Left lung (tissue), 10 donors: ENCODE measurements around the gene GLMP. TPM values are rescaled to one million over a fixed set of nuclear protein-coding genes. Genes with fewer than 3 reads are reported as not detected.

Experiments
- ATAC-seq: fragments of 200-7000 bp; cut with Tn5 transposase; one replicate; pipeline ENCODE4 v1.9.1; 2020; ENCODE audit warnings: moderate library complexity
- DNase-seq, 4 donors: peaks; one replicate each; pipeline ENCODE4 v3.0.0-alpha.2; 2013 to 2020
- H3K27ac ChIP-seq, 2 donors: fragments of 200-600 bp; sonication (generic) in 1 of 2; one replicate each; pipeline versions ENCODE4 v1.5.0 to v1.8.0; 2020 to 2021
- H3K27me3 ChIP-seq, 2 donors: fragments of 200-600 bp; sonication (generic) in 1 of 2; one replicate each; pipeline versions ENCODE4 v1.5.0 to v1.8.0; 2020 to 2021
- H3K36me3 ChIP-seq, 2 donors: fragments of 200-600 bp; sonication (generic) in 1 of 2; one replicate each; pipeline versions ENCODE4 v1.5.0 to v1.8.0; 2020 to 2021
- H3K4me1 ChIP-seq, 2 donors: fragments of 200-600 bp; one replicate each; pipeline ENCODE4 v1.8.0; 2021
- H3K4me3 ChIP-seq, 2 donors: fragments of 200-600 bp; sonication (generic) in 1 of 2; one replicate each; pipeline versions ENCODE4 v1.5.0 to v1.8.0; 2020 to 2021; ENCODE audit warnings: mild to moderate bottlenecking in 1 of 2
- H3K9me3 ChIP-seq, 2 donors: fragments of 200-600 bp; sonication (generic) in 1 of 2; one replicate each; pipeline versions ENCODE4 v1.5.0 to v1.8.0; 2020 to 2021
- intact Hi-C, 2 donors: fragments of 100-400 bp; cut with DNase I; formaldehyde crosslinking; loops; one replicate each; pipeline versions ENCODE4 v1.11.2 to v1.14.2; 2022
- polyA plus RNA-seq, 6 donors: library from polyadenylated mRNA; unstranded; fragments of 120-200 nt; gene quantifications; one replicate each; pipeline ENCODE4 v1.2.1, GENCODE V29; 2013; ENCODE audit not compliant: insufficient read length in 6 of 6
- total RNA-seq, 2 donors: library from RNA; stranded (reverse); fragmentation: NEBNext Ultra II Directional; extraction: Animal tissue kit (Norgen Biotek cat#: 25700); gene quantifications; one replicate each; pipeline ENCODE4 v1.2.1, GENCODE V29; 2021
- TF ChIP-seq, protein P1 (sequence below), 2 donors: fragments of 200-600 bp; sonication (generic) in 1 of 2; IDR thresholded peaks; one replicate each; pipeline versions ENCODE4 v1.5.0 to v1.8.0; 2021; ENCODE audit warnings: antibody characterized with exemption in 2 of 2
- donor health status: DM: no; HTN: yes; CAD: no.
- donor health status: DM: no; HTN: no; CAD: no.

GLMP gene
- total and polyA plus RNA-seq, 8 donors = 37.5 to 101 (median 40.1) TPM

DNA sequence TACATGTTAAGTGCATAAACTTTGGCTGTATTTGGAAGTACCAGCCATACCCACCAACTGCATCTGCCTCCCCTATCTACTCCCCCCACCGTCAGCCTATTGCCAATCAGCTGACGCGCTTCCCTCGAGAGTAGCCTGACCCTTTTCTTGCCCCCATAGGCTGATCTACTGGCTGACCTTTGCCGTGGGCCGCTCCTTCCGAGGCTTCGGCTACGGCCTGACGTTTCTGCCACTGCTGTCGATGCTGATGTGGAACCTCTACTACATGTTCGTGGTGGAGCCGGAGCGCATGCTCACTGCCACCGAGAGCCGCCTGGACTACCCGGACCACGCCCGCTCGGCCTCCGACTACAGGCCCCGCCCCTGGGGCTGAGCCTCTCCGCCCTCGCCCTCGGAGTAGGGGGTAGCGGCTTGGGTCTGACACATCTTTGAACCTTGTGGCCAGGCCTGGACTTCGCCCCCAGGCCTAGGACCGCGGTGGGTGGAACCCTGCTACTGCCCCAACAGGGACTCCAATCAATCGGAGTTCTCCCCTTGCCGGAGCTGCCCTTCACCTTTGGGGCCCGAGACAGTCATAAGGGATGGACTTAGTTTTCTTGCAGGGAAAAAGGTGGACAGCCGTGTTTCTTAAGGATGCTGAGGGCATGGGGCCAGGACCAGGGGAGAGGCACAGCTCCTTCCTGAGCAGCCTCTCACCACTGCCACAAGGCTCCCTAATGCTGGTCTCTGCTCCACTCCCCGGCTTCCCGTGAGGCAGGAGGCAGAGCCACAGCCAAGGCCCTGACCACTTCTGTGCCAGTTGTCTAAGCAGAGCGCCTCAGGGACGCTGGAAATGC lies 4.0 kb downstream of the GLMP start:
- peak; percentile 97 for ATAC-seq
- H3K27ac ChIP-seq = peak overlapping the region; percentile 48 to 82
- DNase-seq = peak; percentile 58 to 96 (median 88)
- H3K4me3 ChIP-seq = peak overlapping the region; percentile 29 to 36
- TF ChIP-seq, protein P1, sequence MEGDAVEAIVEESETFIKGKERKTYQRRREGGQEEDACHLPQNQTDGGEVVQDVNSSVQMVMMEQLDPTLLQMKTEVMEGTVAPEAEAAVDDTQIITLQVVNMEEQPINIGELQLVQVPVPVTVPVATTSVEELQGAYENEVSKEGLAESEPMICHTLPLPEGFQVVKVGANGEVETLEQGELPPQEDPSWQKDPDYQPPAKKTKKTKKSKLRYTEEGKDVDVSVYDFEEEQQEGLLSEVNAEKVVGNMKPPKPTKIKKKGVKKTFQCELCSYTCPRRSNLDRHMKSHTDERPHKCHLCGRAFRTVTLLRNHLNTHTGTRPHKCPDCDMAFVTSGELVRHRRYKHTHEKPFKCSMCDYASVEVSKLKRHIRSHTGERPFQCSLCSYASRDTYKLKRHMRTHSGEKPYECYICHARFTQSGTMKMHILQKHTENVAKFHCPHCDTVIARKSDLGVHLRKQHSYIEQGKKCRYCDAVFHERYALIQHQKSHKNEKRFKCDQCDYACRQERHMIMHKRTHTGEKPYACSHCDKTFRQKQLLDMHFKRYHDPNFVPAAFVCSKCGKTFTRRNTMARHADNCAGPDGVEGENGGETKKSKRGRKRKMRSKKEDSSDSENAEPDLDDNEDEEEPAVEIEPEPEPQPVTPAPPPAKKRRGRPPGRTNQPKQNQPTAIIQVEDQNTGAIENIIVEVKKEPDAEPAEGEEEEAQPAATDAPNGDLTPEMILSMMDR (IDR thresholded peaks at IDR 0.05) = no peak
- peaks cover 15 to 36% of the 10 kb centered on the region in 2 donors for H3K4me1 ChIP-seq
- H3K27me3 ChIP-seq = no peaks in the 10 kb centered on the region
- H3K36me3 ChIP-seq = peaks cover 0 to 21% of the 10 kb centered on the region in 2 donors
- intact Hi-C loops = no loop called here
- H3K9me3 ChIP-seq = no peaks in the 10 kb centered on the region

DNA sequence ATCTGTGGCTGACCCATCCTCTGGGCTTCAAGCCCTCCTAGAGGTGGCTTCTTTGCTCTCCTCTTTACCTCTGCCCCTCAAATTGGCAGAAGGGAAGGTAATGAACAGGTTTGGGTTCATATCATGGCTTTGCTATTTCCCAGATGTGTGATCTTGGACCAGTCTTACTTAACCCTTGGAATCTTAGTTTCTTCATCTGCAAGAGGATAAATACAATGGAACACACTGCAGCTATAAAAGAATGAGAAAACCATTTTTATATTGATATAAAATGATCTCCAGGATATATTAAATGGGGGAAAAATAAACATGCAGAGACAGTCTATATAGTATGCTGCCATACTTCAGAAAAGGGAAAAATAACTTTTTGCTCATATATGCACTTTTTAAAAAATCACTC lies 5.6 kb downstream of the GLMP start:
- DNase-seq (no peak), ATAC-seq (no peak)
- H3K27me3 ChIP-seq = no peaks in the 10 kb centered on the region
- H3K36me3 ChIP-seq = peaks cover 0 to 33% of the 10 kb centered on the region in 2 donors
- H3K4me1 ChIP-seq = peaks cover 13 to 33% of the 10 kb centered on the region in 2 donors
- TF ChIP-seq, protein P1 (IDR thresholded peaks at IDR 0.05) = no peak
- no peak overlapping the region for H3K4me3 ChIP-seq
- intact Hi-C loops = no loop called here
- no peak overlapping the region for H3K27ac ChIP-seq
- no peaks in the 10 kb centered on the region for H3K9me3 ChIP-seq

DNA sequence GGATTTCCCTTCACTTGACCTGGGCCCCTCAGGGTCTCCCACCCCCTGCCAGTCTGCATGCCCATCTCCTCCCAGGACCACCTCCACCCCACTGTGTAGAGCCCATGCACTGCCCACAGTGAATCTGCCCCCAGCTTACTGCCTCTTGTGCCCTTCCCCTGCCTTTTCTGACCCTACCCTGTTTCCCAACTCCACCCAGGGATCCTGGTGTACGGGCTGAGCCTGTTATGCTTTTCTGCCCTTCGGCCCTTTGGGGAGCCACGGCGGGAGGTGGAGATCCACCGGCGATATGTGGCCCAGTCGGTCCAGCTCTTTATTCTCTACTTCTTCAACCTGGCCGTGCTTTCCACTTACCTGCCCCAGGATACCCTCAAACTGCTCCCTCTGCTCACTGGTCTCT lies 9.4 kb downstream of the GLMP start:
- Histone ChIP-seq H3K9me3 (no peaks in the 10 kb centered on the region), H3K36me3 (peaks cover 0 to 19% of the 10 kb centered on the region in 2 donors), H3K4me1 (peaks cover 20 to 31% of the 10 kb centered on the region in 2 donors), H3K27ac (no peak overlapping the region), H3K27me3 (no peaks in the 10 kb centered on the region), H3K4me3 (no peak overlapping the region)
- DNase-seq (no peak), ATAC-seq (no peak)
- TF ChIP-seq, protein P1 (IDR thresholded peaks at IDR 0.05) = no peak
- intact Hi-C loops = no loop called here

DNA sequence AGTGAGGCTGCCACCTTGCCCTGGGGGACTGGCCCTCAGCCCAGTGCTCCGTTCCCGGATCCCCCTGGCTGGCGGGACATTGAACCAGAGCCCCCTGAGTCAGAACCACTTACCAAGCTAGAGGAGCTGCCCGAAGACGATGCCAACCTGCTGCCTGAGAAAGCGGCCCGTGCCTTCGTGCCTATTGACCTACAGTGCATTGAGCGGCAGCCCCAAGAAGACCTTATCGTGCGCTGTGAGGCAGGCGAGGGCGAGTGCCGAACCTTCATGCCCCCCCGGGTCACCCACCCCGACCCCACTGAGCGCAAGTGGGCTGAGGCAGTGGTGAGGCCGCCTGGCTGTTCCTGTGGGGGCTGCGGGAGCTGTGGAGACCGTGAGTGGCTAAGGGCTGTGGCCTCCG lies 10.0 kb downstream of the GLMP start:
- Histone ChIP-seq H3K4me3 (no peak overlapping the region), H3K4me1 (peaks cover 16 to 32% of the 10 kb centered on the region in 2 donors), H3K9me3 (no peaks in the 10 kb centered on the region), H3K27me3 (no peaks in the 10 kb centered on the region), H3K36me3 (peaks cover 0 to 19% of the 10 kb centered on the region in 2 donors), H3K27ac (no peak overlapping the region)
- intact Hi-C loops = no loop called here
- TF ChIP-seq, protein P1 (IDR thresholded peaks at IDR 0.05) = no peak
- ATAC-seq (no peak), DNase-seq (no peak)

DNA sequence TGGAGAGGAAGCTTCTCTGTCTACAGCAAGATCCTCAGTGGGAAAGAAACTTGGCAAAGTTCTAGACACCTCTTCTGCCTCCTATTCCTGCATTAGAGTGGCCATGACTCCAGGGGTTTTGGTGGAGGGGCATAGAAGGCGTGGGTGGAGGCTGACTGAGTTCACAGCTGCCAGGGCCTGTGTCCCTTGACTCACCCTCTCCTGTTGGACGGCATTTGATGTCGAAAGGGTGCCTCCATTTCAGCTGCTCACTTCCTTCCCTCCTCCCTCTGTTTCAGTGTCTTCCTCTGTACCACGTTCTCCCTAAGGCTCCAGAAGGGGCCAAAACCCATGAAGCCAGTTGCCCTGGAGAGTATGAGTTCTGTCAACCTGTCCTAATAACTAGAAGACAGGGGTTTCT lies 10.7 kb downstream of the GLMP start:
- H3K4me1 ChIP-seq = peaks cover 16 to 36% of the 10 kb centered on the region in 2 donors
- peaks cover 0 to 19% of the 10 kb centered on the region in 2 donors for H3K36me3 ChIP-seq
- DNase-seq (no peak), ATAC-seq (no peak)
- no peaks in the 10 kb centered on the region for H3K9me3 ChIP-seq
- H3K27me3 ChIP-seq = no peaks in the 10 kb centered on the region
- intact Hi-C loops = no loop called here
- H3K4me3 ChIP-seq = no peak overlapping the region
- TF ChIP-seq, protein P1 (IDR thresholded peaks at IDR 0.05) = no peak
- no peak overlapping the region for H3K27ac ChIP-seq
